ENCODE measurements around the gene PLXNB1.

Gene PLXNB1, protein sequence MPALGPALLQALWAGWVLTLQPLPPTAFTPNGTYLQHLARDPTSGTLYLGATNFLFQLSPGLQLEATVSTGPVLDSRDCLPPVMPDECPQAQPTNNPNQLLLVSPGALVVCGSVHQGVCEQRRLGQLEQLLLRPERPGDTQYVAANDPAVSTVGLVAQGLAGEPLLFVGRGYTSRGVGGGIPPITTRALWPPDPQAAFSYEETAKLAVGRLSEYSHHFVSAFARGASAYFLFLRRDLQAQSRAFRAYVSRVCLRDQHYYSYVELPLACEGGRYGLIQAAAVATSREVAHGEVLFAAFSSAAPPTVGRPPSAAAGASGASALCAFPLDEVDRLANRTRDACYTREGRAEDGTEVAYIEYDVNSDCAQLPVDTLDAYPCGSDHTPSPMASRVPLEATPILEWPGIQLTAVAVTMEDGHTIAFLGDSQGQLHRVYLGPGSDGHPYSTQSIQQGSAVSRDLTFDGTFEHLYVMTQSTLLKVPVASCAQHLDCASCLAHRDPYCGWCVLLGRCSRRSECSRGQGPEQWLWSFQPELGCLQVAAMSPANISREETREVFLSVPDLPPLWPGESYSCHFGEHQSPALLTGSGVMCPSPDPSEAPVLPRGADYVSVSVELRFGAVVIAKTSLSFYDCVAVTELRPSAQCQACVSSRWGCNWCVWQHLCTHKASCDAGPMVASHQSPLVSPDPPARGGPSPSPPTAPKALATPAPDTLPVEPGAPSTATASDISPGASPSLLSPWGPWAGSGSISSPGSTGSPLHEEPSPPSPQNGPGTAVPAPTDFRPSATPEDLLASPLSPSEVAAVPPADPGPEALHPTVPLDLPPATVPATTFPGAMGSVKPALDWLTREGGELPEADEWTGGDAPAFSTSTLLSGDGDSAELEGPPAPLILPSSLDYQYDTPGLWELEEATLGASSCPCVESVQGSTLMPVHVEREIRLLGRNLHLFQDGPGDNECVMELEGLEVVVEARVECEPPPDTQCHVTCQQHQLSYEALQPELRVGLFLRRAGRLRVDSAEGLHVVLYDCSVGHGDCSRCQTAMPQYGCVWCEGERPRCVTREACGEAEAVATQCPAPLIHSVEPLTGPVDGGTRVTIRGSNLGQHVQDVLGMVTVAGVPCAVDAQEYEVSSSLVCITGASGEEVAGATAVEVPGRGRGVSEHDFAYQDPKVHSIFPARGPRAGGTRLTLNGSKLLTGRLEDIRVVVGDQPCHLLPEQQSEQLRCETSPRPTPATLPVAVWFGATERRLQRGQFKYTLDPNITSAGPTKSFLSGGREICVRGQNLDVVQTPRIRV (N-terminal part only)

DNA sequence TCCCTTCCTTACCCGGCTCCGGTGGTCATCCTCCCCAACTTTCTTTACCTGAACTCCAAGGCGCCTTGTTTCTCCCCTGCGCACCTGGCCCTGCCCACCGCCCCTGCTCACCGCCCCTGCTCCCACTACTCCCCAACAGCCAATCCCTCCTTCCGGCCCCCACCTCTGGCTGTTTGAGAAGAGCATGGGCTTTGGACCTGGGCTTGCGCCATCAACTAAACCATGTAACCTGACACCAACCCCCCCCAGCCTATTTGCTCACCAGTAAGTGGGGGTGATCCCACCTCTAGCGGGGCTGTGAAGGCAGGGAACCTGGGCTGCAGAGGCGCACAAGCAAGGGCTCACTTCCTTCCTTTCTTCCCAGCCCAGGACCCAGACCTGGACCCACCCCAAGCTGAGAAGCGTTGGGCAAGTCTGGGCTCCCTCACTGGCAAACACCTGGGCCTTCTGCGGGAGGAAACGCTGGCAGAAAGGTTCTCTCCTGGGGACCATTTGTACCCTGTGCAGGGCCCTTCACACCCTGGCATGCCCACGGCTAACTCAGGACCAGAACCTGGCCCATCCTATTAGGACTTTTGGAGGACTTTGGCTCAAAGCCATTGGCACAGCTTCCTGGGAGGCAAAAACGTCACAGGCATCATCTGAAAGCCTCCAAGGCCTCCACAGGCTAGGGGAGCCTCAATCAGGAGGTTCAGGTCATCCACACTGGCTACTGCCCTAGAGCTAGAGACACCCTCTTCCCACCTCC lies at the start of gene PLXNB1:
Gene PLXNB1, minus strand, starts transcription at position 127 of the 748 bp plus-strand sequence. CDS start 5,475 bp downstream, outside the sequence.
- H3K4me3 ChIP-seq (ENCODE audit: low read length): peak within 1 kb of the TSS; percentile 68
- TF ChIP-seq, protein P1, sequence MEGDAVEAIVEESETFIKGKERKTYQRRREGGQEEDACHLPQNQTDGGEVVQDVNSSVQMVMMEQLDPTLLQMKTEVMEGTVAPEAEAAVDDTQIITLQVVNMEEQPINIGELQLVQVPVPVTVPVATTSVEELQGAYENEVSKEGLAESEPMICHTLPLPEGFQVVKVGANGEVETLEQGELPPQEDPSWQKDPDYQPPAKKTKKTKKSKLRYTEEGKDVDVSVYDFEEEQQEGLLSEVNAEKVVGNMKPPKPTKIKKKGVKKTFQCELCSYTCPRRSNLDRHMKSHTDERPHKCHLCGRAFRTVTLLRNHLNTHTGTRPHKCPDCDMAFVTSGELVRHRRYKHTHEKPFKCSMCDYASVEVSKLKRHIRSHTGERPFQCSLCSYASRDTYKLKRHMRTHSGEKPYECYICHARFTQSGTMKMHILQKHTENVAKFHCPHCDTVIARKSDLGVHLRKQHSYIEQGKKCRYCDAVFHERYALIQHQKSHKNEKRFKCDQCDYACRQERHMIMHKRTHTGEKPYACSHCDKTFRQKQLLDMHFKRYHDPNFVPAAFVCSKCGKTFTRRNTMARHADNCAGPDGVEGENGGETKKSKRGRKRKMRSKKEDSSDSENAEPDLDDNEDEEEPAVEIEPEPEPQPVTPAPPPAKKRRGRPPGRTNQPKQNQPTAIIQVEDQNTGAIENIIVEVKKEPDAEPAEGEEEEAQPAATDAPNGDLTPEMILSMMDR (conservative IDR thresholded peaks at IDR 0.05; ENCODE audit: low read length): no peak
- DNase-seq (ENCODE audit: low read depth): peak; percentile 57

DNA sequence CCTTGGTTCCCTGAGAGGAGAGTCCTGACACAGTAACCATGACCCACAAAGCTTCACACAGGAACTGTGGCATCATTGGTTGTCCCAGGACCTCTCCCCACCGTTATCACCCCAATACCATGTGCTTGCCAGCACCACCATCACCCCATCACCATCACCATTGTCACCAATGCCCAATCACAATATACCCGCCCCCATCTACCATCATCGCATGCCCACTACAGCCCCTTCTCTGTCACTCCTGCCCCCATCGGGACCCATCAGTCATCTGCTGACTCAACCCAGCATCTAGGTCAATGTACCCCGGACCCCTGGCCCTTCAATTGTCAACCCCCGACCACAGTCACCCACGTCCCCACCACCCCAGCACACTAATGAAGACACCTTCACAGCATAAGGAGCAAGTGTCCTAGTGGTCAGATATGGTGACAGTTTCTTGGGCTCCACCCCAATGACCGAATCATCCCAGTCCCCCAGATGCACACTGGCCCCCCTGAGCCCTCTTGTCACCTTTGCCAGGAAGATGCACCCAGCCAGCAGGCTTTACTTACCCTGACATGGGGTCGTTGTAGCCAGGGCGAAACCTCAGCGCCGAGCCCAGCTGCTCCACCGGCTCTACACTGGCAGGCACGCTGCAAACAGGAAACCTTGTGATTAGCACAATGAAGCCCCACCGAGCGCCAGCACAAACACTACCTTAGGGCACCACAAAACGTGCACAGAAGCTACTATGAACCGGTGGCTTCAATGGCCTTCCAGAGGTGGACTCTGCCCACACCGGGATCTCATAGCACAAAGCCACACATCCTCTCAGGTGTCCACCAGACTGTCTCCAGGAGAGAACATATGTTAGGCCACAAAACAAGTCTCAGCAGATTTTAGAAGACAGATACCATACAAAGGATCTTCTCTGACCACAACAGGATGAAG lies 49.0 kb upstream of the PLXNB1 start:
- H3K4me3 ChIP-seq (ENCODE audit: low read length): no peak overlapping the region
- DNase-seq (ENCODE audit: low read depth): no peak
- TF ChIP-seq, protein P1 (conservative IDR thresholded peaks at IDR 0.05; ENCODE audit: low read length): no peak

DNA sequence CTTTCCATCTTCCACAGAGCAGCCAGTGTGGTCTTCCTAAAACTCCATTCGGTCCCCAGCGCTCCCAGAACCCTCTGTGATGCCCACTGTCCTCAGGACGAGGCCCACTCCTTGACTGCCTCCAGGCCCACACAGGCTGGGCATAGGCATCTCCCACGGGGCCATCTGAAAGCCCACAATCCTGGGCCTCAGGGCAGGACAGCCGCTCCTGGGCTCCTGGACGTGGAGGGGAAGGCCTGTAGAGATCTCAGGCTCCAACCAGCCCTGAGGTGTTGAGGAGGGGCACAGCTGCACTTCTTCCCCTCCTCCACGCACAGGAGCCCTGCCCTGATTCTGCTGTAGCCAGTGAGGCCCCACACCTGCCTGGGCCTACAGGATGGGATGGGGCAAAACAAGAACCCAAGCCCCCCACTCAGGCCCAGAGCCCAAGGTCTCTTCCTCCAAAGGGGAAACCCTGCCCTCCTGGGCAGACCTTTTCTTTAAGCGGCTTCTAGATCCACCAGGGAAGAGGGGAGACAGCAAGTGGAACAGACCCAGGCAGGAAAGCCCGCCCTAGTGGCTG lies 48.2 kb upstream of the PLXNB1 start:
- no peak for DNase-seq (ENCODE audit: low read depth)
- TF ChIP-seq, protein P1 (conservative IDR thresholded peaks at IDR 0.05; ENCODE audit: low read length): no peak
- H3K4me3 ChIP-seq (ENCODE audit: low read length): no peak overlapping the region

DNA sequence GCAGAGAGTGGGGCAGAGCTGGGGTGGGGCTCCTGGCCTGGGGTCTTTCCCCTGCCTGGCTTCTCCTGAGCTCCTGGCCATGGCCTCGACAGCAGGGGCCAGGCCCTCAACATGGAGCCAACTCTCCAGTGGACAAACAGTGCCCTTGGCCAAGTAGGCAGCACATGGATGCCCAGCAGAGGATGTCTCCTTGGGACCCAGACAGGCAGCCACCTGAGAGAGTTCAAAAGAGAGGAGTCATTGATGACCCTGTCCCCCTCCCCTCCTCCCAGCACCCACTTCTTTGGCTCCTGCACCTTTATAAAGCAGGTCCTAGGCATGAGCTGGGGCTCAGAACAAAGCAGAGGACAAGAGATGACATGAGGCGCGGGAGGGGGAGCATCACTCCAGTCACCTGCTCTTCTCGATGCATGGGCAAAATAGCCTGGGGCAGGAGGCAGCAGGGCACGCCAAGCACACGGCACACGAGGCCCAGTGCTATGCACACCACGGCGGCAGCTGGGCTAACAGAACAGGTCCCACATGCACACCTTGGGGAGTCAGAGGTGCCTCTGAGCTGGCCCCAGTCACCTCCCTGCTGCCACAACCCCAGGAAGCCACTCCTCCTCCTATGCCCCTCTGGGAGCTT lies 46.7 kb upstream of the PLXNB1 start:
- TF ChIP-seq, protein P1 (conservative IDR thresholded peaks at IDR 0.05; ENCODE audit: low read length): no peak
- DNase-seq (ENCODE audit: low read depth): no peak
- H3K4me3 ChIP-seq (ENCODE audit: low read length): no peak overlapping the region

DNA sequence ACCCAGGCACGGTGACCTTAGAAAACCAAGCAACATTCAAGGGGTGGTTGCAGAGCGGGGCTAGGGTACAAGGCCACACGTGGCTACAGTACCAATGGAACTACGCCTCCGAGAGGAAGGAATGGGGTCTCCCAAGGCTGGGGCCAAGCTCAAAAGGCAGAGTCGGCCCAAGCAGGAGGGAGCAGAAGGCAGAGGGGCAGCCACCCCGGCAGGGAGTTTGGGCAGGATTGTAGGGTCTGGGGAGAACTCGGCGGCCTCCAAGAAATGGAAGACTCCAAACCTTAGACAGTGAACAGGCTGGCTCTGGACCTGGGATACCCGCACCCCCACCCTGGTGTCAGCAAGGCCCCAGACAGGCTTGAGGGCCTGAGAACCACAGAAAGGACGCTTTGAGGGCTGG lies 45.3 kb upstream of the PLXNB1 start:
- H3K4me3 ChIP-seq (ENCODE audit: low read length): no peak overlapping the region

More for the DNA sequence above, 45.3 kb upstream of the PLXNB1 start:
- no peak for DNase-seq (ENCODE audit: low read depth)
- TF ChIP-seq, protein P1 (conservative IDR thresholded peaks at IDR 0.05; ENCODE audit: low read length): no peak
